K562 (cell line): ENCODE measurements around the gene KCTD15. TPM values are rescaled to one million over a fixed set of nuclear protein-coding genes. Genes with fewer than 3 reads are reported as not detected.
A peak's percentile ranks its signal among the peaks of the same experiment; 100 is the strongest.

Experiments
- CCNT2 ChIP-seq: IDR thresholded peaks from 2 replicates; pipeline ENCODE4 v1.6.1; 2011; ENCODE audit warnings: borderline replicate concordance, low read depth, mild to moderate bottlenecking, moderate library complexity, mixed read lengths, low read length; ENCODE audit not compliant: insufficient read length; ENCODE audit errors: extremely low read depth
- CSDE1 ChIP-seq, 2 experiments: fragments of 450-650 bp; IDR thresholded peaks; 2 replicates each; pipeline ENCODE4 v1.6.1; 2016; ENCODE audit warnings: mild to moderate bottlenecking in 1 of 2
- NONO ChIP-seq, 2 experiments: fragments of 200-400 bp in 1 of 2; fragments of 450-650 bp in 1 of 2; formaldehyde crosslinking in 1 of 2; IDR thresholded peaks; 2 replicates each; pipeline ENCODE4 v1.6.1; 2017; ENCODE audit warnings: low read depth in 2 of 2, mild to moderate bottlenecking in 2 of 2, moderate library complexity in 2 of 2, low read length in 1 of 2
- SMAD4 ChIP-seq: fragments of 250-450 bp; sonication (Bioruptor Pico); conservative IDR thresholded peaks from 2 replicates; pipeline ENCODE4 v1.8.0; 2021; ENCODE audit warnings: inconsistent platforms, mild to moderate bottlenecking, moderate library complexity
- SMARCB1 ChIP-seq: IDR thresholded peaks from 2 replicates; pipeline ENCODE4 v1.6.1; 2011; ENCODE audit warnings: improper control_type of control experiment, low read depth; ENCODE audit not compliant: insufficient read length
- ZNF668 ChIP-seq: fragments of 250-450 bp; sonication (Bioruptor Pico); IDR thresholded peaks from 2 replicates; pipeline ENCODE4 v1.8.0; 2022; ENCODE audit warnings: mild to moderate bottlenecking, inconsistent platforms
- polyA plus RNA-seq, 8 experiments: library from polyadenylated mRNA; depleted of rRNA in 4 of 8; stranded (reverse) in 5 of 8; unstranded in 3 of 8; fragments of >200 nt; fragmentation: Nextera tagmentation in 2 of 8; fragmentation: Illumina TruSeq in 1 of 8; extraction: Ambion mirVana in 2 of 8; extraction: Trizol in 1 of 8; gene quantifications; 2 replicates each; pipeline versions ENCODE4 v1.2.1 to v1.2.3, GENCODE V29; 2011 to 2014; ENCODE audit warnings: inconsistent platforms in 1 of 8, missing spikeins in 1 of 8
- total RNA-seq, 7 experiments: library from RNA; depleted of rRNA in 6 of 7; stranded (reverse); fragments of >200 nt in 6 of 7; fragmentation: Illumina TruSeq in 2 of 7; extraction: Trizol in 2 of 7; gene quantifications; 2 replicates each; pipeline versions ENCODE4 v1.2.1 to v1.2.3, GENCODE V29; 2011 to 2021; ENCODE audit warnings: low replicate concordance in 1 of 7
- TF ChIP-seq, protein P1 (sequence below), 2 experiments: fragments of 450-650 bp; formaldehyde crosslinking in 1 of 2; IDR thresholded peaks; 2 replicates each; pipeline versions ENCODE4 v1.4.0 to v1.6.1; 2014 to 2020; ENCODE audit warnings: mild to moderate bottlenecking in 2 of 2, borderline replicate concordance in 1 of 2, low read depth in 1 of 2
- TF ChIP-seq, protein P2 (sequence below): fragments of 450-650 bp; formaldehyde crosslinking; IDR thresholded peaks from 2 replicates; pipeline ENCODE4 v1.4.0; 2022; ENCODE audit warnings: mild to moderate bottlenecking, moderate library complexity
- TF ChIP-seq, protein P3 (sequence below): fragments of 450-650 bp; IDR thresholded peaks from 2 replicates; pipeline ENCODE4 v1.7.1; 2018; ENCODE audit warnings: mild to moderate bottlenecking, low read depth; ENCODE audit not compliant: partially characterized antibody
- TF ChIP-seq, protein P4 (sequence below): fragments of 450-650 bp; IDR thresholded peaks from 2 replicates; pipeline ENCODE4 v1.6.1; 2014; ENCODE audit warnings: low read depth, mild to moderate bottlenecking, moderate library complexity, borderline replicate concordance
- TF ChIP-seq, protein P5 (sequence below): sonication (generic); formaldehyde crosslinking; IDR thresholded peaks from 2 replicates; pipeline ENCODE4 v1.8.1; 2023; ENCODE audit warnings: mild to moderate bottlenecking, missing genetic modification reagents

KCTD15 gene
- total and polyA plus RNA-seq, 9 of the 15 experiments (the other 6 are each of a cell fraction or from before 2014, with no cell fraction given): 1.7 to 49.0 (median 11.8) TPM

DNA sequence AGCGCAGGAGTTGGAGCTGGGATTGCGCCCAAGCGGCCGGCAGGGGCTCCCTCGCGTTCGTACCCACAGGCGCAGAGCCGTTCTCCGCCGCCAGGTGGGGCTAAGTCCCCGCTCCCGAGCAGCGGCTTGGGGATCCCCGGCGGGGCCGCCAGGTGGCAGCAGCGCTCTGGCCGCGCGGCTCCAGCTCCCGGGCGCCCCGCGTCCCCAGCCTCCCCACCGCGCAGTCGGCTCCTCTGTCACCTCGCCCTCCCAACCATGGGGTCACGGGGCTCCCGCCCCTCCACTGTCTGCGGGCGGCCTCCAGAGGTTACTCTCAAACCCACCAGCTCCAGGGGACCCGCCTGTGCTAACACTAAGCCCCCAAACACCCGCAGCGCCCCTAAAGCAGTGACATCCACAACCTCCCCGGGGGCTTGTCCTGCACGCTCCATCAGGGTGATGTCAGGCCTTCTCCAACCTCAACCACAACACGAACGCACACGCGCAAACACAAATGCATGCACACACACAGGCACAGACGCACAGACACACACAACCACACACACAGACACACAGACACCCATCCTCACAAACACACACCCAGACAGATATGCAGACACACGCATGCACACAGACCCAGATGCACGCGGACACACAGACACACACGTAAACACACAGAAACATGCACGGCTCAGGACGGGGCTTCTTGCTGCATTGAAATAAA lies 18.4 kb upstream of the KCTD15 start (continued):
- TF ChIP-seq, protein P1, sequence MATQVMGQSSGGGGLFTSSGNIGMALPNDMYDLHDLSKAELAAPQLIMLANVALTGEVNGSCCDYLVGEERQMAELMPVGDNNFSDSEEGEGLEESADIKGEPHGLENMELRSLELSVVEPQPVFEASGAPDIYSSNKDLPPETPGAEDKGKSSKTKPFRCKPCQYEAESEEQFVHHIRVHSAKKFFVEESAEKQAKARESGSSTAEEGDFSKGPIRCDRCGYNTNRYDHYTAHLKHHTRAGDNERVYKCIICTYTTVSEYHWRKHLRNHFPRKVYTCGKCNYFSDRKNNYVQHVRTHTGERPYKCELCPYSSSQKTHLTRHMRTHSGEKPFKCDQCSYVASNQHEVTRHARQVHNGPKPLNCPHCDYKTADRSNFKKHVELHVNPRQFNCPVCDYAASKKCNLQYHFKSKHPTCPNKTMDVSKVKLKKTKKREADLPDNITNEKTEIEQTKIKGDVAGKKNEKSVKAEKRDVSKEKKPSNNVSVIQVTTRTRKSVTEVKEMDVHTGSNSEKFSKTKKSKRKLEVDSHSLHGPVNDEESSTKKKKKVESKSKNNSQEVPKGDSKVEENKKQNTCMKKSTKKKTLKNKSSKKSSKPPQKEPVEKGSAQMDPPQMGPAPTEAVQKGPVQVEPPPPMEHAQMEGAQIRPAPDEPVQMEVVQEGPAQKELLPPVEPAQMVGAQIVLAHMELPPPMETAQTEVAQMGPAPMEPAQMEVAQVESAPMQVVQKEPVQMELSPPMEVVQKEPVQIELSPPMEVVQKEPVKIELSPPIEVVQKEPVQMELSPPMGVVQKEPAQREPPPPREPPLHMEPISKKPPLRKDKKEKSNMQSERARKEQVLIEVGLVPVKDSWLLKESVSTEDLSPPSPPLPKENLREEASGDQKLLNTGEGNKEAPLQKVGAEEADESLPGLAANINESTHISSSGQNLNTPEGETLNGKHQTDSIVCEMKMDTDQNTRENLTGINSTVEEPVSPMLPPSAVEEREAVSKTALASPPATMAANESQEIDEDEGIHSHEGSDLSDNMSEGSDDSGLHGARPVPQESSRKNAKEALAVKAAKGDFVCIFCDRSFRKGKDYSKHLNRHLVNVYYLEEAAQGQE (IDR thresholded peaks at IDR 0.05; ENCODE audit: borderline replicate concordance): peak; percentile 96
- TF ChIP-seq, protein P1 (CRISPR knock-in tag; IDR thresholded peaks at IDR 0.05; ENCODE audit: low read depth): no peak
- TF ChIP-seq CCNT2: peak; percentile 50
- TF ChIP-seq, protein P2, sequence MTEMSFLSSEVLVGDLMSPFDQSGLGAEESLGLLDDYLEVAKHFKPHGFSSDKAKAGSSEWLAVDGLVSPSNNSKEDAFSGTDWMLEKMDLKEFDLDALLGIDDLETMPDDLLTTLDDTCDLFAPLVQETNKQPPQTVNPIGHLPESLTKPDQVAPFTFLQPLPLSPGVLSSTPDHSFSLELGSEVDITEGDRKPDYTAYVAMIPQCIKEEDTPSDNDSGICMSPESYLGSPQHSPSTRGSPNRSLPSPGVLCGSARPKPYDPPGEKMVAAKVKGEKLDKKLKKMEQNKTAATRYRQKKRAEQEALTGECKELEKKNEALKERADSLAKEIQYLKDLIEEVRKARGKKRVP (CRISPR knock-in tag): no peak
- TF ChIP-seq, protein P3, sequence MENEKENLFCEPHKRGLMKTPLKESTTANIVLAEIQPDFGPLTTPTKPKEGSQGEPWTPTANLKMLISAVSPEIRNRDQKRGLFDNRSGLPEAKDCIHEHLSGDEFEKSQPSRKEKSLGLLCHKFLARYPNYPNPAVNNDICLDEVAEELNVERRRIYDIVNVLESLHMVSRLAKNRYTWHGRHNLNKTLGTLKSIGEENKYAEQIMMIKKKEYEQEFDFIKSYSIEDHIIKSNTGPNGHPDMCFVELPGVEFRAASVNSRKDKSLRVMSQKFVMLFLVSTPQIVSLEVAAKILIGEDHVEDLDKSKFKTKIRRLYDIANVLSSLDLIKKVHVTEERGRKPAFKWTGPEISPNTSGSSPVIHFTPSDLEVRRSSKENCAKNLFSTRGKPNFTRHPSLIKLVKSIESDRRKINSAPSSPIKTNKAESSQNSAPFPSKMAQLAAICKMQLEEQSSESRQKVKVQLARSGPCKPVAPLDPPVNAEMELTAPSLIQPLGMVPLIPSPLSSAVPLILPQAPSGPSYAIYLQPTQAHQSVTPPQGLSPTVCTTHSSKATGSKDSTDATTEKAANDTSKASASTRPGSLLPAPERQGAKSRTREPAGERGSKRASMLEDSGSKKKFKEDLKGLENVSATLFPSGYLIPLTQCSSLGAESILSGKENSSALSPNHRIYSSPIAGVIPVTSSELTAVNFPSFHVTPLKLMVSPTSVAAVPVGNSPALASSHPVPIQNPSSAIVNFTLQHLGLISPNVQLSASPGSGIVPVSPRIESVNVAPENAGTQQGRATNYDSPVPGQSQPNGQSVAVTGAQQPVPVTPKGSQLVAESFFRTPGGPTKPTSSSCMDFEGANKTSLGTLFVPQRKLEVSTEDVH: no peak
- no peak for TF ChIP-seq ZNF668 (CRISPR knock-in tag)
- TF ChIP-seq CSDE1 (IDR thresholded peaks at IDR 0.05): no peak
- no peak for TF ChIP-seq SMARCB1
- TF ChIP-seq NONO (IDR thresholded peaks at IDR 0.05; ENCODE audit: low read depth in 2 of 2, low read length in 1 of 2): peak in 1 of 2 experiments; percentile 71; a peak in 1 of 4 replicates
- TF ChIP-seq, protein P4, sequence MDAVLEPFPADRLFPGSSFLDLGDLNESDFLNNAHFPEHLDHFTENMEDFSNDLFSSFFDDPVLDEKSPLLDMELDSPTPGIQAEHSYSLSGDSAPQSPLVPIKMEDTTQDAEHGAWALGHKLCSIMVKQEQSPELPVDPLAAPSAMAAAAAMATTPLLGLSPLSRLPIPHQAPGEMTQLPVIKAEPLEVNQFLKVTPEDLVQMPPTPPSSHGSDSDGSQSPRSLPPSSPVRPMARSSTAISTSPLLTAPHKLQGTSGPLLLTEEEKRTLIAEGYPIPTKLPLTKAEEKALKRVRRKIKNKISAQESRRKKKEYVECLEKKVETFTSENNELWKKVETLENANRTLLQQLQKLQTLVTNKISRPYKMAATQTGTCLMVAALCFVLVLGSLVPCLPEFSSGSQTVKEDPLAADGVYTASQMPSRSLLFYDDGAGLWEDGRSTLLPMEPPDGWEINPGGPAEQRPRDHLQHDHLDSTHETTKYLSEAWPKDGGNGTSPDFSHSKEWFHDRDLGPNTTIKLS: no peak
- TF ChIP-seq, protein P5, sequence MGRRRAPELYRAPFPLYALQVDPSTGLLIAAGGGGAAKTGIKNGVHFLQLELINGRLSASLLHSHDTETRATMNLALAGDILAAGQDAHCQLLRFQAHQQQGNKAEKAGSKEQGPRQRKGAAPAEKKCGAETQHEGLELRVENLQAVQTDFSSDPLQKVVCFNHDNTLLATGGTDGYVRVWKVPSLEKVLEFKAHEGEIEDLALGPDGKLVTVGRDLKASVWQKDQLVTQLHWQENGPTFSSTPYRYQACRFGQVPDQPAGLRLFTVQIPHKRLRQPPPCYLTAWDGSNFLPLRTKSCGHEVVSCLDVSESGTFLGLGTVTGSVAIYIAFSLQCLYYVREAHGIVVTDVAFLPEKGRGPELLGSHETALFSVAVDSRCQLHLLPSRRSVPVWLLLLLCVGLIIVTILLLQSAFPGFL (CRISPR knock-in tag): no peak
- TF ChIP-seq SMAD4: no peak
